Endothelial cell of umbilical vein (primary cell): ENCODE results near the gene AZGP1. TPM values are rescaled to one million over a fixed set of nuclear protein-coding genes. Genes with fewer than 3 reads are reported as not detected.

Experiments
- BruUV-seq: library from RNA; stranded (reverse); fragments of 400-500 nt; replicated peaks from 2 replicates; lab custom pipeline; 2021; lab: Mats Ljungman, UMichigan
- CTCF ChIA-PET: fragments of 300-600, 350-600 bp; sonication (Branson Sonifier 250); formaldehyde crosslinking; loops from one replicate; lab custom pipeline; 2021; ENCODE audit warnings: antibody characterized with exemption, inconsistent platforms; lab: Charles Lee
- POLR2A ChIA-PET: fragments of 300-600, 350-600 bp; sonication (Branson Sonifier 250); formaldehyde crosslinking; loops from one replicate; lab custom pipeline; 2021; ENCODE audit warnings: antibody characterized with exemption, inconsistent platforms; lab: Charles Lee
- DNase-seq: peaks from one replicate; pipeline ENCODE4 v3.0.0-alpha.2; 2011; ENCODE audit warnings: low read depth, low spot score
- FAIRE-seq: peaks from 2 replicates; lab custom pipeline; 2011; peaks lifted over from hg19 to GRCh38; lab: Jason Lieb, UNC
- H2AFZ ChIP-seq: 2 replicates; pipeline ENCODE4 v1.6.0; 2012; ENCODE audit warnings: low read depth, low read length, control low read depth, inconsistent platforms
- H3K27ac ChIP-seq: 2 replicates; pipeline ENCODE4 v1.5.1; 2011; ENCODE audit warnings: low read depth, mild to moderate bottlenecking, control low read depth, low read length, moderate library complexity; ENCODE audit not compliant: insufficient read depth
- H3K27me3 ChIP-seq, 2 experiments: 2 replicates each; pipeline versions ENCODE4 v1.6.0 to v1.6.1; 2011; ENCODE audit warnings: low read length in 2 of 2, mixed read lengths in 1 of 2; ENCODE audit not compliant: control insufficient read depth in 2 of 2, insufficient read depth in 2 of 2
- H3K36me3 ChIP-seq, 2 experiments: 2 replicates in 1 of 2; 3 replicates in 1 of 2; pipeline ENCODE4 v1.5.1; 2011; ENCODE audit warnings: low read length in 2 of 2, mild to moderate bottlenecking in 1 of 2, moderate library complexity in 1 of 2; ENCODE audit not compliant: control insufficient read depth in 2 of 2, insufficient read depth in 2 of 2; ENCODE audit errors: extremely low read depth in 1 of 2
- H3K4me1 ChIP-seq: 3 replicates; pipeline ENCODE4 v1.5.1; 2011; ENCODE audit warnings: mild to moderate bottlenecking, low read length; ENCODE audit not compliant: control insufficient read depth, insufficient read depth; ENCODE audit errors: extremely low read depth
- H3K4me2 ChIP-seq: 2 replicates; pipeline ENCODE4 v1.6.1; 2011; ENCODE audit warnings: low read length, control low read depth, mixed read lengths; ENCODE audit not compliant: insufficient read depth
- H3K4me3 ChIP-seq, 3 experiments: fragments of 200-600 bp in 1 of 3; sonication (generic), shearing (Covaris generic) in 1 of 3; replicated peaks in 1 of 3; 2 replicates each; pipeline ENCODE4 v1.5.1; 2011 to 2016; ENCODE audit warnings: control low read depth in 3 of 3, low read length in 3 of 3, mild to moderate bottlenecking in 2 of 3, inconsistent platforms in 1 of 3, low read depth in 1 of 3, moderate library complexity in 1 of 3; ENCODE audit not compliant: insufficient read depth in 1 of 3
- H3K79me2 ChIP-seq: 2 replicates; pipeline ENCODE4 v1.6.0; 2012; ENCODE audit warnings: low read length, inconsistent platforms; ENCODE audit not compliant: control insufficient read depth, insufficient read depth
- H3K9ac ChIP-seq: replicated peaks from 2 replicates; pipeline ENCODE3; 2011; ENCODE audit warnings: low read length, control low read depth; ENCODE audit not compliant: insufficient read depth; ENCODE audit errors: extremely low read depth
- H3K9me1 ChIP-seq: replicated peaks from 3 replicates; pipeline ENCODE4 v1.6.0; 2011; ENCODE audit warnings: mild to moderate bottlenecking, low read length; ENCODE audit not compliant: control insufficient read depth, insufficient read depth; ENCODE audit errors: extremely low read depth
- H3K9me3 ChIP-seq: replicated peaks from 2 replicates; pipeline ENCODE4 v1.5.1; 2012; ENCODE audit warnings: low read length, inconsistent platforms; ENCODE audit not compliant: control insufficient read depth, insufficient read depth
- H4K20me1 ChIP-seq: replicated peaks from 2 replicates; pipeline ENCODE3; 2011; ENCODE audit warnings: mild to moderate bottlenecking, low read length; ENCODE audit not compliant: control insufficient read depth, insufficient read depth; ENCODE audit errors: extremely low read depth
- EZH2 ChIP-seq: IDR thresholded peaks from 2 replicates; pipeline ENCODE4 v1.6.1; 2012; ENCODE audit warnings: borderline replicate concordance, low read depth, mild to moderate bottlenecking, moderate library complexity, low read length, inconsistent platforms; ENCODE audit not compliant: severe bottlenecking
- FOS ChIP-seq: IDR thresholded peaks from 2 replicates; pipeline ENCODE4 v1.6.1; 2011; ENCODE audit warnings: mild to moderate bottlenecking, low read length, moderate library complexity, borderline replicate concordance; ENCODE audit not compliant: insufficient read depth
- GATA2 ChIP-seq: IDR thresholded peaks from 2 replicates; pipeline ENCODE4 v1.7.0; 2011; ENCODE audit warnings: low read depth, mild to moderate bottlenecking, moderate library complexity, mixed read lengths, low read length; ENCODE audit not compliant: insufficient read length, insufficient read depth
- JUN ChIP-seq: IDR thresholded peaks from 2 replicates; pipeline ENCODE4 v1.6.1; 2011; ENCODE audit warnings: borderline replicate concordance, low read depth; ENCODE audit not compliant: insufficient read length, insufficient read depth
- MYC ChIP-seq: IDR thresholded peaks from one replicate; pipeline ENCODE4 v1.6.1; 2011; ENCODE audit warnings: mild to moderate bottlenecking, low read depth, low read length
- POLR2A ChIP-seq: IDR thresholded peaks from 2 replicates; pipeline ENCODE4 v1.6.1; 2012; ENCODE audit warnings: low read depth, mild to moderate bottlenecking, control low read depth, low read length
- POLR2AphosphoS5 ChIP-seq: IDR thresholded peaks from 2 replicates; pipeline ENCODE4 v1.6.1; 2012; ENCODE audit warnings: low read depth, mild to moderate bottlenecking, control low read depth, low read length, moderate library complexity; ENCODE audit not compliant: insufficient read depth
- dilution Hi-C: fragments of 300-500 bp; cut with MboI; formaldehyde crosslinking; loops from one replicate; pipeline ENCODE4 v1.15.0; 2019; ENCODE audit warnings: low sequenced_read_pairs; ENCODE audit not compliant: extremely low pct_ligation_motif_present
- intact Hi-C: fragments of 100-400 bp; cut with micrococcal nuclease; formaldehyde crosslinking; loops from one replicate; pipeline ENCODE4 v1.10.0; 2022
- polyA plus RNA-seq, 4 experiments: library from polyadenylated mRNA; depleted of rRNA in 3 of 4; stranded (reverse) in 3 of 4; unstranded in 1 of 4; fragments of >200 nt; gene quantifications; 2 replicates each; pipeline versions ENCODE4 v1.2.1 to v1.2.3, GENCODE V29; 2011 to 2012; ENCODE audit warnings: missing spikeins in 1 of 4
- total RNA-seq: library from RNA; stranded (reverse); gene quantifications from 2 replicates; pipeline ENCODE4 v1.2.3, GENCODE V29; 2021
- TF ChIP-seq, protein P1 (sequence below): IDR thresholded peaks from 2 replicates; pipeline ENCODE4 v1.6.1; 2011; ENCODE audit not compliant: insufficient read depth, insufficient read length
- TF ChIP-seq, protein P2 (sequence below), 2 donors: IDR thresholded peaks; 1 replicate in 1 of 2; 2 replicates in 1 of 2; pipeline ENCODE4 v1.5.1; 2011; ENCODE audit warnings: low read length in 2 of 2, mild to moderate bottlenecking in 2 of 2, moderate library complexity in 2 of 2, control low read depth in 1 of 2, inconsistent platforms in 1 of 2, low read depth in 1 of 2; ENCODE audit not compliant: insufficient read depth in 1 of 2; ENCODE audit errors: extremely low read depth in 1 of 2

The AZGP1 gene
- total and polyA plus RNA-seq, 2 donors (not counting 3 experiments of a cell fraction or from before 2014, with no cell fraction given): not detected

DNA sequence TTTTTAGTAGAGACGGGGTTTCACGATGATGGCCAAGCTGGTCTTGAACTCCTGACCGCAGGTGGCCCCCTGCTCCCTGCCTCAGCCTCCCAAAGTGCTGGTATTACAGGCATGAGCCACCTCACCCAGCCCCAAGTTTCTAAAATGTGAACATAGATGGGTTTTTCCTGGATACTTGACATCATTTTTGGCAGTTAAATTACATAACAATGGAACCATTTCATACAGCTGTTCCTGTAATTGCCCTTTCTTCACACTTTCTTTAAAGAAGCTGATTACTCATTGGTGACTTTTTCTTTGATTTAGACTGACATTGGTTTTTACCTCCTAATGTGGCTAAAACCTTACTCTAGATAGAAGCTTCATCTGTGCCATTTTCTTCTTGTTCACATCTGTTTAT, 45.5 kb upstream of the AZGP1 start:
- ChIA-PET CTCF (interaction anchor here (0.7 to 2.3 kb wide), 7 partner anchors 8 to 353 kb away, joined by 3 to 11 read pairs (median 4); no protein-coding TSS in a partner anchor), POLR2A (interaction anchor here (0.7 kb wide), 2 partner anchors 15 to 79 kb away, joined by 3 to 6 read pairs; no protein-coding TSS in a partner anchor)
- H3K4me2 ChIP-seq: no peak overlapping the region
- peaks cover 44% of the 10 kb centered on the region for H3K79me2 ChIP-seq
- H4K20me1 ChIP-seq: no peaks in the 10 kb centered on the region
- no peaks in the 10 kb centered on the region for H3K9me1 ChIP-seq
- H3K27me3 ChIP-seq: no peaks in the 10 kb centered on the region
- TF ChIP-seq, protein P1, sequence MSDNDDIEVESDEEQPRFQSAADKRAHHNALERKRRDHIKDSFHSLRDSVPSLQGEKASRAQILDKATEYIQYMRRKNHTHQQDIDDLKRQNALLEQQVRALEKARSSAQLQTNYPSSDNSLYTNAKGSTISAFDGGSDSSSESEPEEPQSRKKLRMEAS: no peak
- TF ChIP-seq FOS: no peak
- TF ChIP-seq JUN: no peak
- TF ChIP-seq MYC: no peak
- TF ChIP-seq EZH2: no peak
- TF ChIP-seq POLR2AphosphoS5: no peak
- TF ChIP-seq, protein P2, sequence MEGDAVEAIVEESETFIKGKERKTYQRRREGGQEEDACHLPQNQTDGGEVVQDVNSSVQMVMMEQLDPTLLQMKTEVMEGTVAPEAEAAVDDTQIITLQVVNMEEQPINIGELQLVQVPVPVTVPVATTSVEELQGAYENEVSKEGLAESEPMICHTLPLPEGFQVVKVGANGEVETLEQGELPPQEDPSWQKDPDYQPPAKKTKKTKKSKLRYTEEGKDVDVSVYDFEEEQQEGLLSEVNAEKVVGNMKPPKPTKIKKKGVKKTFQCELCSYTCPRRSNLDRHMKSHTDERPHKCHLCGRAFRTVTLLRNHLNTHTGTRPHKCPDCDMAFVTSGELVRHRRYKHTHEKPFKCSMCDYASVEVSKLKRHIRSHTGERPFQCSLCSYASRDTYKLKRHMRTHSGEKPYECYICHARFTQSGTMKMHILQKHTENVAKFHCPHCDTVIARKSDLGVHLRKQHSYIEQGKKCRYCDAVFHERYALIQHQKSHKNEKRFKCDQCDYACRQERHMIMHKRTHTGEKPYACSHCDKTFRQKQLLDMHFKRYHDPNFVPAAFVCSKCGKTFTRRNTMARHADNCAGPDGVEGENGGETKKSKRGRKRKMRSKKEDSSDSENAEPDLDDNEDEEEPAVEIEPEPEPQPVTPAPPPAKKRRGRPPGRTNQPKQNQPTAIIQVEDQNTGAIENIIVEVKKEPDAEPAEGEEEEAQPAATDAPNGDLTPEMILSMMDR (IDR thresholded peaks at IDR 0.05; ENCODE audit: extremely low read depth in 1 of 2, insufficient read depth in 1 of 2, low read depth in 1 of 2, low read length in 2 of 2): no peak
- no peak for TF ChIP-seq POLR2A
- no peak for TF ChIP-seq GATA2
- no peak overlapping the region for H3K4me3 ChIP-seq
- H2AFZ ChIP-seq: no peak overlapping the region
- FAIRE-seq (no peak), DNase-seq (no peak)
- no peak overlapping the region for H3K9ac ChIP-seq
- BruUV-seq: no TSS peak
- dilution Hi-C loops (no loop called here), intact Hi-C loops (no loop called here)
- no peak overlapping the region for H3K27ac ChIP-seq
- no peaks in the 10 kb centered on the region for H3K9me3 ChIP-seq
- peaks cover 10 to 15% of the 10 kb centered on the region in 2 experiments for H3K36me3 ChIP-seq
- peaks cover 8% of the 10 kb centered on the region for H3K4me1 ChIP-seq
